ENCODE data around the gene DNAH6.
A peak's percentile ranks its signal among the peaks of the same experiment; 100 is the strongest.
"Not testable (repeated sequence)": the region's sequence is repeated elsewhere in the genome, so short reads cannot be mapped to it uniquely, and the experiment has no call there.

The DNAH6 gene

GRCh38 chr2:84511024-84511423 lies 5.3 kb upstream of the DNAH6 start:
- DNase-seq (ENCODE audit: low read depth in 2 of 2) = not testable (repeated sequence)

GRCh38 chr2:84515788-84516187 lies 510 bp upstream of the DNAH6 start:
- DNase-seq (ENCODE audit: low read depth in 2 of 2) = no peak

GRCh38 chr2:84519332-84519957 lies 3.1 kb downstream of the DNAH6 start:
- DNase-seq (ENCODE audit: low read depth in 2 of 2) = no peak

GRCh38 chr2:84526562-84526961 lies 10.3 kb downstream of the DNAH6 start:
- no peak for DNase-seq (ENCODE audit: low read depth in 2 of 2)

- DNase-seq (ENCODE audit: low read depth in 2 of 2) = peak in 1 of 2 donors; percentile 37
Observed at GRCh38 chr2:84527137-84528129, 11.1 kb downstream of the DNAH6 start.

GRCh38 chr2:84532291-84532690 lies 16.0 kb downstream of the DNAH6 start:
- DNase-seq (ENCODE audit: low read depth in 2 of 2) = no peak

- no peak for DNase-seq (ENCODE audit: low read depth in 2 of 2)
Observed at GRCh38 chr2:84534225-84534624, 17.9 kb downstream of the DNAH6 start.

- no peak for DNase-seq (ENCODE audit: low read depth in 2 of 2)
Observed at GRCh38 chr2:84537251-84537650, 21.0 kb downstream of the DNAH6 start.

- no peak for DNase-seq (ENCODE audit: low read depth in 2 of 2)
Observed at GRCh38 chr2:84539729-84540128, 23.4 kb downstream of the DNAH6 start.

GRCh38 chr2:84545005-84545404 lies 28.7 kb downstream of the DNAH6 start:
- DNase-seq (ENCODE audit: low read depth in 2 of 2) = no peak

- no peak for DNase-seq (ENCODE audit: low read depth in 2 of 2)
Observed at GRCh38 chr2:84546551-84546950, 30.3 kb downstream of the DNAH6 start.

- DNase-seq (ENCODE audit: low read depth in 2 of 2) = no peak
Observed at GRCh38 chr2:84548303-84548702, 32.0 kb downstream of the DNAH6 start.

GRCh38 chr2:84550916-84551315 lies 34.6 kb downstream of the DNAH6 start:
- no peak for DNase-seq (ENCODE audit: low read depth in 2 of 2)

GRCh38 chr2:84551526-84551925 lies 35.2 kb downstream of the DNAH6 start:
- DNase-seq (ENCODE audit: low read depth in 2 of 2) = not testable (repeated sequence)

GRCh38 chr2:84556190-84556589 lies 39.9 kb downstream of the DNAH6 start:
- DNase-seq (ENCODE audit: low read depth in 2 of 2) = no peak

GRCh38 chr2:84559838-84560237 lies 43.5 kb downstream of the DNAH6 start:
- DNase-seq (ENCODE audit: low read depth in 2 of 2) = no peak

- no peak for DNase-seq (ENCODE audit: low read depth in 2 of 2)
Observed at GRCh38 chr2:84579661-84580060, 63.4 kb downstream of the DNAH6 start.

- DNase-seq (ENCODE audit: low read depth in 2 of 2) = no peak
Observed at GRCh38 chr2:84603911-84604310, 87.6 kb downstream of the DNAH6 start.

- no peak for DNase-seq (ENCODE audit: low read depth in 2 of 2)
Observed at GRCh38 chr2:84613082-84613481, 96.8 kb downstream of the DNAH6 start.

GRCh38 chr2:84619794-84620371 lies 103.6 kb downstream of the DNAH6 start:
- no peak for DNase-seq (ENCODE audit: low read depth in 2 of 2)

- no peak for DNase-seq (ENCODE audit: low read depth in 2 of 2)
Observed at GRCh38 chr2:84628486-84628885, 112.2 kb downstream of the DNAH6 start.

GRCh38 chr2:84629550-84629949 lies 113.3 kb downstream of the DNAH6 start:
- DNase-seq (ENCODE audit: low read depth in 2 of 2) = no peak

GRCh38 chr2:84631047-84631446 lies 114.7 kb downstream of the DNAH6 start:
- no peak for DNase-seq (ENCODE audit: low read depth in 2 of 2)

All from stimulated activated CD4-positive, alpha-beta T cell treated with anti-CD3 and anti-CD28 coated beads, Interleukin-1b, Interleukin-23, amount 100 ng/mL, for 4 hours (primary cell).